Adipocyte (in vitro differentiated cells): ENCODE data around the gene CCDC60.

Experiments
- DNase-seq: peaks from one replicate; pipeline ENCODE4 v3.0.0-alpha.2; 2015; ENCODE audit warnings: low read depth
- H3K27me3 ChIP-seq: replicated peaks from 2 replicates; pipeline ENCODE4 v1.7.0; 2013; ENCODE audit warnings: mild to moderate bottlenecking, low read length, moderate library complexity; ENCODE audit not compliant: control insufficient read depth, insufficient read depth
- H3K36me3 ChIP-seq: 2 replicates; pipeline ENCODE4 v1.7.0; 2013; ENCODE audit warnings: low read length, mild to moderate bottlenecking, moderate library complexity; ENCODE audit not compliant: control insufficient read depth, insufficient read depth, severe bottlenecking
- H3K4me1 ChIP-seq: 2 replicates; pipeline ENCODE4 v1.7.0; 2013; ENCODE audit warnings: mild to moderate bottlenecking, low read length, moderate library complexity; ENCODE audit not compliant: control insufficient read depth, insufficient read depth
- H3K4me3 ChIP-seq: 2 replicates; pipeline ENCODE4 v1.7.0; 2013; ENCODE audit warnings: mild to moderate bottlenecking, low read length, moderate library complexity
- H3K9ac ChIP-seq: 2 replicates; pipeline ENCODE4 v1.7.0; 2013; ENCODE audit warnings: mild to moderate bottlenecking, low read length, moderate library complexity
- H3K9me3 ChIP-seq: 2 replicates; pipeline ENCODE4 v1.7.0; 2013; ENCODE audit warnings: mild to moderate bottlenecking, low read length, moderate library complexity; ENCODE audit not compliant: control insufficient read depth

The CCDC60 gene

DNA sequence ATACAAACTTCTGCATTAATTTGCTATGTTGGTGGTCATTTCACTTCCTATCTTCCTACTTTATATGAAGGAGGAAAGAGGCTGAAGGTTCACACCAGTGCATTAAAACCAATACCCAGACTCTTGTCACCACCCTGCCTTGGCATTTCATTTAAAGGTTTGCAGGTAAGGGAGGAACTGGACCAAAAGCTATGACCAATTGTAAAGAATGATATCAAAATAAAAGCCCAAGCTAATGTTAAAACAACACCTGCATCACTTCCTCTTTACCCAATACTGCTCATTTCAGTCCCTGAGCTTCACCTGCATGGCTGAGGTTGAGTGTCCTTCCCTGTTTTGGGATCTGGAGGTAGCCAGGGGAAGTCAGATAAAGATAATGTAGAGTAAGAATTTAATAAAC is 211.8 kb downstream of the CCDC60 start:
- Histone ChIP-seq H3K4me3 (no peak overlapping the region), H3K9ac (no peak overlapping the region), H3K9me3 (peaks cover under 1% of the 10 kb centered on the region), H3K27me3 (peaks cover 26% of the 10 kb centered on the region), H3K36me3 (no peaks in the 10 kb centered on the region), H3K4me1 (no peaks in the 10 kb centered on the region)
- no peak for DNase-seq

DNA sequence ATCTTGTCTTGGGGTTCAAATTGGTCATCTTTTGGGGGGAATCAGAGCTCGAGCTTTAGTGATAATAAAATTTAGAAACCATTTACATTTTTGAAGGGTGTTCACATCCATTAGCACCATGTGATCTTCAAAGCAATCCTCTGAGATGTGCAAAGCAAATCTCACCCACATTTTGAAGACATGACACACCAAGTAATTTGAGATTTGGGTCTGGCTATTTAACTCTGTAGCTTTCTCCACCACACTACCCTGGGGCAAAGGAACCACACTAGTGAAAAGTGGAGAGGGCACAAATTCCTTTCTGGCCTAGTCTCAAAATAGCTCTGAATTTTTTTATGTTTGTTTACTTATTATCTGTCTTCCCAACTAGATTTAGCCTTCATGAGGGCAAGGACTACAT is 212.5 kb downstream of the CCDC60 start:
- Histone ChIP-seq H3K36me3 (no peaks in the 10 kb centered on the region), H3K4me3 (no peak overlapping the region), H3K9me3 (peaks cover 4% of the 10 kb centered on the region), H3K9ac (no peak overlapping the region), H3K4me1 (no peaks in the 10 kb centered on the region), H3K27me3 (peaks cover 32% of the 10 kb centered on the region)
- no peak for DNase-seq

DNA sequence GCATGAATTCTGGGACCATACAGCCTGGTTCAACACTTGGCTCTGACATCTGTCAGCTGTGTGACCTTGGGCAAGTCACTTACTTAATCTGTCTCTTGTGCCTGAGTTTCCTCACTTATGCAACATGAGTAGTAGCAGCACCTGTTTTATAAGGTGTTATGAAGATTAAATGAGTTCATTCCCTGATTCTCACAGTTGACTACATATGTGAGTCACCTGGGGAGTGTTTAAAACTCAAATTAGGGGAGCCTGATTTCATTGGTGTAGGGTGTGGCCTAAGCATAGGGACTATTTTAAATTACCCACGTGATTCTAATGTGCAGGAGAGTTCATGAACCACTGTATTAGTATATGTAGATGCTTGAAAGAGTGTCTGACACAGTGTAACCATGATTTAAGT is 222.3 kb downstream of the CCDC60 start:
- no peaks in the 10 kb centered on the region for H3K9me3 ChIP-seq
- H3K36me3 ChIP-seq: no peaks in the 10 kb centered on the region
- no peak for DNase-seq
- peaks cover 10% of the 10 kb centered on the region for H3K27me3 ChIP-seq
- no peaks in the 10 kb centered on the region for H3K4me1 ChIP-seq
- no peak overlapping the region for H3K9ac ChIP-seq
- H3K4me3 ChIP-seq: no peak overlapping the region

DNA sequence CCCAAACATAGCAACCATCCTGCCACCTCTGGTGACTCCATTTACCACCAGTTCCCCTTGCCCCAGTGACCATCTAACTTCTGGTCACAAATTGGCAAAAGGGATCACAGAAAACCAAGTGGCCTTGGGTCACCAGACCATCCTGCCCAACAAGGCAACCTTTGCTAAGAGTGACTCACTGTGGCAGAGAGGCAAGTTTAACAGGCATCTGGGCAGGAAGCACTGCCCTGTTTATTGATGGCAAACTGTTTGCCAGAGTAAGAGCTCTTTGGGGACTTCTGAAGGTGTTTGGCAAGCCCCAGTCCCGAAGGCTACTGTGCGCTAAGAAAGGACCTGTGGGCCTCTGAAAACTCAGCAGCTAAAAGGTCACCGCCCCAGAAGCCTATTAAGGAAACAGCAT is 230.9 kb downstream of the CCDC60 start:
- Histone ChIP-seq H3K4me1 (no peaks in the 10 kb centered on the region), H3K27me3 (no peaks in the 10 kb centered on the region), H3K4me3 (no peak overlapping the region), H3K36me3 (no peaks in the 10 kb centered on the region), H3K9ac (no peak overlapping the region), H3K9me3 (no peaks in the 10 kb centered on the region)
- no peak for DNase-seq

DNA sequence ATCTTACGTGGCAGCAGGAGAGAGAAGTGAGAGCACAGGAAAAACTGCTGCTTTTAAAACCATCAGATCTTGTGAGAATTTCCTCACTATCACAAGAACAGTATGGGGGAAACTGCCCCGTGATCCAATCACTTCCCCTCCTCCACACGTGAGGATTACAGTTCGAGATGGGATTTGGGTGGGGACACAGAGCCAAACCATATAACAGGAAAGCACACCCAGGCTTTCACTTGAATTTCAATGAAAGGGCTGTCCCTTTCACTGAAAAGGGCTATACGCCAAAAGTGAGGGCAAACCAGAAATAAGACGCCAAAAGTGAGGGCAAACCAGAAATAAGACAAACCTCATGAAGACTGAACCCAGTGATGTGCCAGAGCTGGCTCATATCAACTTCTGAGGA is 236.2 kb downstream of the CCDC60 start:
- H3K9me3 ChIP-seq: no peaks in the 10 kb centered on the region
- H3K9ac ChIP-seq: no peak overlapping the region
- H3K36me3 ChIP-seq: no peaks in the 10 kb centered on the region
- no peak for DNase-seq
- no peaks in the 10 kb centered on the region for H3K27me3 ChIP-seq
- no peak overlapping the region for H3K4me3 ChIP-seq
- H3K4me1 ChIP-seq: no peaks in the 10 kb centered on the region

DNA sequence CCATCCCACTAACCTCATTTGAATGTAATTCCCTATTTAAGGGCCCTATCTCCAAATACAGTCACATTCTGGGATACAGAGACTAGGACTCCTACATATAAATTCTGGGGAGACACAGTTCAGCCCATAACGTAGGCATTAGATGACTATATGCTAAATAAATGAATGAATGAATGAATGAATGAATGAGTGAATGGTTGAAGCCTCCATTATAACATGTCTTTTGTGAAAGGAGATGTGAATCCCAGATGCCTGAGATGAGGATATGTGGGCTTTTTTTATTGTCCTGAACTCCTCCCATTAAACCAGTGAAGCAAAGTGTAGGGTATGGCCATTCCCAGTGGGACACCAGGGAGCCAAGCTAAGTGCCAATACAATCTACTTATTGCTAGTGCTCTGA is 238.6 kb downstream of the CCDC60 start:
- no peak for DNase-seq
- H3K36me3 ChIP-seq: no peaks in the 10 kb centered on the region
- peaks cover 6% of the 10 kb centered on the region for H3K4me1 ChIP-seq
- H3K9ac ChIP-seq: no peak overlapping the region
- H3K27me3 ChIP-seq: no peaks in the 10 kb centered on the region
- H3K9me3 ChIP-seq: no peaks in the 10 kb centered on the region
- H3K4me3 ChIP-seq: no peak overlapping the region

DNA sequence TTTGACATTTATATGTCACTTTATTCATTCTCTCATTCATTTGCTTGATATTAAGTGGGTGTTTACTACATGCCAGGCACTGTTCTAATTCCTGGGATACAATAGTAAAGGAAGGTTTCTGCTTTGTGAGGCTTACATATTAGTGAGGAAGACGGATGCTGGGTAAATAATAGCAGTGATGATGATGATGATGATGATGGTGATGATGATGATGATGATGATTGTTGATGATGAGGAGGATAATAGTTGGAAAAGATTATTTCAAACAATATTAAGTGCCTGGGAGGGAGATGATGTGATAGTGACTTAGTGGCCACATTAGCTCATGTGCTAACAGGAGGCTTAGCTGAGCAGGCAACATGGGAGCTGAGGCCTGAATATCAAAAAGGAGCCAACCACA is 239.7 kb downstream of the CCDC60 start:
- Histone ChIP-seq H3K9me3 (no peaks in the 10 kb centered on the region), H3K4me1 (peaks cover 9% of the 10 kb centered on the region), H3K27me3 (no peaks in the 10 kb centered on the region), H3K9ac (no peak overlapping the region), H3K36me3 (no peaks in the 10 kb centered on the region), H3K4me3 (no peak overlapping the region)
- no peak for DNase-seq

DNA sequence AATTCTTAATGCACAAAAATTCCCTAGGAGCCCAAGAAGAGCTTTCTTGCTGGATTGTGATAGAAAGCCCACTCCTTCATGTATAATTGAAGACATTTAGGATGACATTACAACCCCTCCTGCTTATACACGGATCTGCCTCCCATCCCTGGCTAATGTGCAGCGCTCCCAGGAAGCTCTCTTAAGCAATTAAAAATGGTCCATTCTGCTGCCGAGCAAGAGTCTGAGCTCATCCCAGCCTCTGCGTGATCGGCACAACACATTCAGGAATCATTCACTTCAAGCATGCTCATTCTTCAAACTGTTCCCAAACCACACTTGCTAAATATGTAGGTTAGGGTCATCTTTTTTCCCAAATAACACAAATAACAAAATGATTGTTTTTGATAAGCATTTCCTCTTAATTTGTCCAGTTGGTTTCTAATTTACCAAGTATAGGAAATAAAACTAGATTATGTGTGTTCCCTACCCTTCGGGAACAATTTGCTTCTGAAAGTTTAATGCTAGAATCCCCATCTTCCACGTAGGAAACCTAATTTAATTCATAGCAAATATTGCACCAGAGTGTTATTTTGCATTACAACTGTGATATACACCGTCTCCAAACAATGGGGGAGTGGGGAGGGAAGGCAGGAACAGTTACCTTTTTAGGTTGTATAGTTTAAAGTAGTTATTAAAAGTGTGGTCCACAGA is 241.7 kb downstream of the CCDC60 start:
- Histone ChIP-seq H3K4me1 (peaks cover 9% of the 10 kb centered on the region), H3K27me3 (no peaks in the 10 kb centered on the region), H3K9me3 (no peaks in the 10 kb centered on the region), H3K9ac (no peak overlapping the region), H3K4me3 (no peak overlapping the region), H3K36me3 (no peaks in the 10 kb centered on the region)
- DNase-seq: no peak

DNA sequence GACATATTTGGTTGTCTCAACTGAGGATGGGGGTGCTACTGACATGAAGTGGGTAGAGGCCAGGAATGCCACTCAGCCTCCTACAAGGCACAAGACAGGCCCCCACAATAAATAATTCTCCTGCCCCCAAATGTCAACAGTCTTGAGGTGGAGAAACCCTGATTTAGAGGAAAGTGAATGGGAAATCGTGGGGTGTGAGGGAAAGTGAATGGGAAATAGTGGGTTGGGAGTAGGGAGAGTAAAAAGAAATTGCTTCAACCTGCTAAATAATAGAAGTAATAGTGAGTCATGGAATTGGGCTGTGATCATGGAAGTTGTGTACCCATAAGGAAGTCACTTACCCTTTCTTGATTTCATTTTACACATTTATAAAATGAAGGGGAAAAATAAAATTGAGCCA is 242.4 kb downstream of the CCDC60 start:
- Histone ChIP-seq H3K9me3 (no peaks in the 10 kb centered on the region), H3K36me3 (no peaks in the 10 kb centered on the region), H3K4me1 (peaks cover 9% of the 10 kb centered on the region), H3K9ac (no peak overlapping the region), H3K4me3 (no peak overlapping the region), H3K27me3 (no peaks in the 10 kb centered on the region)
- no peak for DNase-seq

DNA sequence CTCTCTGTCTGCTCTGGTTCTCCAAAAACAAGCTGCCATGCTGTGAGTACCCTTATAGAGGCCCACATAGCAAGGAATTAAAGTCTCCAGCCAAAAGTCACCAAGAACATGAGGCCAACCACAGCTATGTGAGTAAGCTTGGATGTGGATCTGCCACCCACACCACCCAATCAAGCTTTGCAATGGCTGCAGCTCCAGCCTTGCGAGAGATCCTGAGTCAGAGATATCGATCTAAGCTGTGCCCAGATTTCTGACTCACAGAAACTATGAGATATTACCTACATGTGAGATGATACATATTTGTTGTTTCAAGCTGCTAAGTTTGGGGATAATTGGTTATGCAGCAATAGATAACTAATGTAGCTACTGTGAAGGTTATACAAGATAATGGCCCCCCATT is 243.6 kb downstream of the CCDC60 start:
- no peak overlapping the region for H3K4me3 ChIP-seq
- no peak for DNase-seq
- H3K9ac ChIP-seq: no peak overlapping the region
- H3K36me3 ChIP-seq: no peaks in the 10 kb centered on the region
- peaks cover 9% of the 10 kb centered on the region for H3K4me1 ChIP-seq
- no peaks in the 10 kb centered on the region for H3K9me3 ChIP-seq
- no peaks in the 10 kb centered on the region for H3K27me3 ChIP-seq

DNA sequence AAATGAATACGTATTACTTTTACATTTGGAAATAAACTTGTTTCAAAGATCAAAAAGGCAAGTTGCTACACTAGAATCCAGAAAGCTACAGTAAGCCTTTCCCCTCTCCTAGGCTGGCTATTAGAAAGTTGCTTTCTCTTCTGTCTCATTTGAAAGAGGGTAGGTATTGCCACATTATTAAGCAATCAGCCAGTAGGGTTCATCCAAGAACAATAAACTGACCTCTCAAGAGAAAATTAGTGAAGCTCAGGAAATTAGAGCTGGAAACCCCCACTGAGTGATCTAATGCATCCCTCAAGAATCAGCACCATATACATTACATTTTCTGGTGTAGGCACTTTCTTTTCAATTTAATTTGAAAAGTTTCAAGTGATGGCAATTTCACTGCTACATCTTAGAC is 254.6 kb downstream of the CCDC60 start:
- no peak overlapping the region for H3K9ac ChIP-seq
- no peaks in the 10 kb centered on the region for H3K36me3 ChIP-seq
- no peak overlapping the region for H3K4me3 ChIP-seq
- peaks cover 29% of the 10 kb centered on the region for H3K27me3 ChIP-seq
- peak; percentile 18 for DNase-seq
- H3K4me1 ChIP-seq: peaks cover 15% of the 10 kb centered on the region
- H3K9me3 ChIP-seq: no peaks in the 10 kb centered on the region

DNA sequence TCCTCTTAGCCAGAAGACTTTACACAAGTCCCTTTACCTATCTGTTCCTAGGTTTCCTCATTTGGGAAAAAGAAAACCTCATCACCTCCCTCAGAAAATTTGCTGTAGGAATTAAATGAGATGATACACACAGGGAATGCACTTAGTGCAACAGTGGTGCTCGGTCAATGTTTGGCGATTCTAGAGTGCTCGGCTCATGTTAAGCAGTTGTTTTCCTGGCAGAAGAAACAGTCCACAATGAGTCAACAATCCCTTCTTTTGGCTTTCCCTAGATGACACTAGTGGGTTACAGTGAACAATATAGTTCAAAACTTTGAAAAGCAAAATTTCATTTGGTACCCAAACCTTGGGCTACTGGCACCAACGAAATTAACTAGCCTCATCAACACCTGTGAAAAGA is 255.1 kb downstream of the CCDC60 start:
- no peak for DNase-seq
- Histone ChIP-seq H3K4me1 (peaks cover 15% of the 10 kb centered on the region), H3K27me3 (peaks cover 30% of the 10 kb centered on the region), H3K9me3 (no peaks in the 10 kb centered on the region), H3K36me3 (no peaks in the 10 kb centered on the region), H3K4me3 (no peak overlapping the region), H3K9ac (no peak overlapping the region)
